Endothelial cell of coronary artery (primary cell): ENCODE data around the gene ABCA1. TPM values are rescaled to one million over a fixed set of nuclear protein-coding genes. Genes with fewer than 3 reads are reported as not detected.

Experiments used
- total RNA-seq: library from RNA; depleted of rRNA; stranded (reverse); fragments of >200 nt; gene quantifications from 2 replicates; pipeline ENCODE4 v1.2.3, GENCODE V29; 2014

The ABCA1 gene, protein sequence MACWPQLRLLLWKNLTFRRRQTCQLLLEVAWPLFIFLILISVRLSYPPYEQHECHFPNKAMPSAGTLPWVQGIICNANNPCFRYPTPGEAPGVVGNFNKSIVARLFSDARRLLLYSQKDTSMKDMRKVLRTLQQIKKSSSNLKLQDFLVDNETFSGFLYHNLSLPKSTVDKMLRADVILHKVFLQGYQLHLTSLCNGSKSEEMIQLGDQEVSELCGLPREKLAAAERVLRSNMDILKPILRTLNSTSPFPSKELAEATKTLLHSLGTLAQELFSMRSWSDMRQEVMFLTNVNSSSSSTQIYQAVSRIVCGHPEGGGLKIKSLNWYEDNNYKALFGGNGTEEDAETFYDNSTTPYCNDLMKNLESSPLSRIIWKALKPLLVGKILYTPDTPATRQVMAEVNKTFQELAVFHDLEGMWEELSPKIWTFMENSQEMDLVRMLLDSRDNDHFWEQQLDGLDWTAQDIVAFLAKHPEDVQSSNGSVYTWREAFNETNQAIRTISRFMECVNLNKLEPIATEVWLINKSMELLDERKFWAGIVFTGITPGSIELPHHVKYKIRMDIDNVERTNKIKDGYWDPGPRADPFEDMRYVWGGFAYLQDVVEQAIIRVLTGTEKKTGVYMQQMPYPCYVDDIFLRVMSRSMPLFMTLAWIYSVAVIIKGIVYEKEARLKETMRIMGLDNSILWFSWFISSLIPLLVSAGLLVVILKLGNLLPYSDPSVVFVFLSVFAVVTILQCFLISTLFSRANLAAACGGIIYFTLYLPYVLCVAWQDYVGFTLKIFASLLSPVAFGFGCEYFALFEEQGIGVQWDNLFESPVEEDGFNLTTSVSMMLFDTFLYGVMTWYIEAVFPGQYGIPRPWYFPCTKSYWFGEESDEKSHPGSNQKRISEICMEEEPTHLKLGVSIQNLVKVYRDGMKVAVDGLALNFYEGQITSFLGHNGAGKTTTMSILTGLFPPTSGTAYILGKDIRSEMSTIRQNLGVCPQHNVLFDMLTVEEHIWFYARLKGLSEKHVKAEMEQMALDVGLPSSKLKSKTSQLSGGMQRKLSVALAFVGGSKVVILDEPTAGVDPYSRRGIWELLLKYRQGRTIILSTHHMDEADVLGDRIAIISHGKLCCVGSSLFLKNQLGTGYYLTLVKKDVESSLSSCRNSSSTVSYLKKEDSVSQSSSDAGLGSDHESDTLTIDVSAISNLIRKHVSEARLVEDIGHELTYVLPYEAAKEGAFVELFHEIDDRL (N-terminal part only)
- total RNA-seq = 15.3 and 27.9 TPM in 2 replicates

DNA sequence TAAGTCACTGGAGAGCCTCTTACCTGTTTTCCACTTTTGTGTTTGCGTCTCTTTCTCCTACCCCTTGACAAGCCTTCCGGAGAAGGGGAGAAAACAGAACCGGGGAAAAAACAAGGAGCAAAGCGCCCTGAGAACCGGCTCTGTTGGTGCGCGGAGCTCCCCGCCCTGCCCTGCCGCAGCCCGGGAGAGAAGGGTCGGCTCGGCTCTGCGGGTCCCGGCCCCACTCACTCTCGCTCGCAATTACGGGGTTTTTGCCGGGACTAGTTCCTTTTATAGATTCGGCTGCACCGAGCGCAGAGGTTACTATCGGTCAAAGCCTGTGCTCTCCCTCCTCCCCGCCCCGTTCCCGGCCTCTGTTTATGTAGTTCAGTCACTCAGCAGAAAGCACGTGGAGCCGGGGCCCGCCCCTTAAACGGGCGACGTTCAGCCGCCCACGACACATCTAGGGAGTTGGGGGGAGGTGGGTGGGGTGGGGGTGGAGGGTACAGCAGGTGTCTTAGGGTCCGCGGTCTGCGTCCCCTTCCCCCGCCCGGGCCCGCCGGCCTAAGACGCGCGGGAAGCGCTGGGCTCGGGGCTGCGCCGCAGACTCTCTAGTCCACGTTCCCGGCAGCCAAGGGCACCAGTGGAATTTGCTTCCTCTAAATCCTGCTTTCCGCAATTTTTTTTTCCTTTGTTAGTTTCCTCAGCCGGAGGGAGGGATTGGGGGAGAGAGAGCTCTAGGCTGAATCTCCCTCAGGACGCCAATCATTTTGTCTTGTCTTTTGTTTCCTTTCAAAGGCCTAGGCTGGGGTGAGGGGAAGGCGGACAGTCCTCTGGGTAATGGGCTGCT is at the start of gene ABCA1:
ABCA1 (minus strand) TSS at position 244 of the 829 bp plus-strand sequence. CDS start 24,476 bp downstream, outside the sequence.

DNA sequence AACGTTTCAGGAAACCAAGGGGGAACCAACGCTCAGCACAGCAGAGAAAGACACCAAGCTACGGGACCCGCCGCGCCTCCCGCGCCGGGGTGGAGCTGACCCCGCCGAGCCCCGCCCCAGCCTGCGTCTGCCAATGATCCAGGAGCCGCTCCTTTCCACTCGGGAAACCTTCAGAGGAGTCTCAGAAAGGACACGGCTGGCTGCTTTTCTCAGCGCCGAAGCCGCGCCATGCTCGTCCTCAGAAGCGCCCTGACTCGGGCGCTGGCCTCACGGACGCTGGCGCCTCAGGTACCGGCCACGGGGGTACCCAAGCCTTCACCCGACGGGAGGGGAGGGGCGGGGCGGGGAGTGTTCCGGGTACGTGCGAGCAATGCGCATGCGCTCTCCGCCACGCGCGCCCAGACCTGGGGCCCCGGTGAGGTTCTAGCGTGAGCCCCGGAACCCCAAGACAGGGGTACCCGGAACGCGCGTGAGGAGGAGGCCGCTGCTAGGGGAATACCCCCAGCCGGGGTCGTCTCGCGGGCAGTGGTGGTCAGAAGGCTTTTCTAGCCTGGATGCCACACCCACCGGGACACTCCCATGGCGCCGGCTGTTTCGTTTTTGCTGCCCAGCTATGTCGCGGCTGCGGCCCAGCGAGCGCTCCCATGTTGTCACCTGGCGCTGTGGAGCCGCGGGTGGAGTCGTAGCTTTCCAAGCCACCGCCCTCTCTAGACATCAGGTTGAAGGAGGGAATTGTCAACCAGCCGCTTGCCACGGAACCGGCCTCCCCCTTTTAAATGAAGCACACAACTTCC is 180.2 kb downstream of the ABCA1 start, which contains the start of gene NIPSNAP3A:
NIPSNAP3A (plus strand) TSS at position 119 of the 794 bp plus-strand sequence; CDS start at position 229, 110 bp downstream.

Other genes starting within 250 kb of the ABCA1 start
- not detected in 2 replicates for gene OR13D1, start 233.6 kb downstream of the ABCA1 start, total RNA-seq
- gene NIPSNAP3A, start 180.5 kb downstream of the ABCA1 start, total RNA-seq = 28.5 and 34.1 TPM in 2 replicates
- 0.09 and 0.47 TPM in 2 replicates for gene NIPSNAP3B, start 164.0 kb downstream of the ABCA1 start, total RNA-seq